Fibroblast of skin of right quadriceps (primary cell): Measurements from ENCODE around the gene NDUFS6.

Experiments used
- DNase-seq: peaks from one replicate; pipeline ENCODE4 v3.0.0-alpha.2; 2013

The NDUFS6 gene

GRCh38 chr5:1765880-1766235 is 35.3 kb upstream of the NDUFS6 start:
- no peak for DNase-seq

GRCh38 chr5:1767524-1768282 is 33.5 kb upstream of the NDUFS6 start:
- no peak for DNase-seq

DNA sequence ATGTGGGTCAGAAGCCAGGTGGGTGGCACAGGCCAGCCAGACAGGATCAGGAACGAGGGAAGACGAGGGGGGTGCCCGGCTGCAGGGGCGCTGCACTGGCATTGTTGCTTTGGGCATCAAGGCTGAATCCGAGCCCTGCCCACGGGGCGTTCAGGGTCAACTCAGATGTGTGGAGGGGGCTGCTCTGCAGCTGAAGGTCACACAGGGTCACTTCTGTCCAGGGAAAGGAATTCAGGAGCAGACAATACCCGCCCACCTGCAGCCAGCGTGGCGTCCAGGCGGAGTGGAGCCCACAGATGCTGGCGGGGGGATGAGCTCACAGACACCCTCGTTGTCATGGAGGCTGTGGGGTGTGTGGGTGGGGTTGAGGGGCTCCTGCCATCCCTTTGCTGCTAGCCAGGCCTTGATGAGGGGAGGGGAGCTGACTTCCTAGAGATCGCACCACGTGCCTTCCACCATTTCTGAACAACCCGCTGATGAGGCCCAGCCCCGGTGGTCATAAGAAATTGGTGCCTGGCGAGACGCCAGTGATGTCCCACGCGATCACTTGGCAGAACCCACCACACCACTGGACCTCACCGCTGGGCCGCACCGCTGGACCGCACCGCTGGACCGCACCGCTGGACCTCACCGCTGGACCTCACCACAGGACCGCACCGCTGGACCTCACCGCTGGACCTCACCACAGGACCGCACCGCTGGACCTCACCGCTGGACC is 32.8 kb upstream of the NDUFS6 start:
- DNase-seq = no peak

DNA sequence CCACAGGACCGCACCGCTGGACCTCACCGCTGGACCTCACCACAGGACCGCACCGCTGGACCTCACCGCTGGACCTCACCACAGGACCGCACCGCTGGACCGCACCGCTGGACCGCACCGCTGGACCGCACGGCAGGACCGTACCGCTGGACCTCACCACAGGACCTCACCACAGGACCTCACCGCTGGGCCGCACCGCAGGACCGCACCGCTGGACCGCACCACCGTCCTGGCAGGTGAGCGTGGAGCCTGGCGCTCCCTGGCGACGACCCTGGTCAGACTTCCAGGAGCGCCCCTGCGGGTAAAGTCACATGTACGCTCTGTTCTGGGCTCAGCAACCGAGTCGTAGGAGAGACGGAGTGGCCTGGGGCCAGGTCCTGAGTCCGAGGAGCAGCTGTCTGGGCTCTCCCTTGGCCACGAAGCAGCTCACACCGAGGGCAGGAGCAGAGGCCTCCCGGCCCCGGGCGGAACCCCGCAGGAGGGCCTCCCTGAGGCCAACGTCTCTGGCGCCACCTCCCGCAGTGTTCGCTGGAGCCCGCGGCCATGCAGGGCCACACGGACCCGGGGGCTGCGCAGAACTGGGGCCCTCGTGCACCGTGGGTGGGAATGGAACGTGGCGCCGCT is 32.1 kb upstream of the NDUFS6 start:
- DNase-seq = no peak

DNA sequence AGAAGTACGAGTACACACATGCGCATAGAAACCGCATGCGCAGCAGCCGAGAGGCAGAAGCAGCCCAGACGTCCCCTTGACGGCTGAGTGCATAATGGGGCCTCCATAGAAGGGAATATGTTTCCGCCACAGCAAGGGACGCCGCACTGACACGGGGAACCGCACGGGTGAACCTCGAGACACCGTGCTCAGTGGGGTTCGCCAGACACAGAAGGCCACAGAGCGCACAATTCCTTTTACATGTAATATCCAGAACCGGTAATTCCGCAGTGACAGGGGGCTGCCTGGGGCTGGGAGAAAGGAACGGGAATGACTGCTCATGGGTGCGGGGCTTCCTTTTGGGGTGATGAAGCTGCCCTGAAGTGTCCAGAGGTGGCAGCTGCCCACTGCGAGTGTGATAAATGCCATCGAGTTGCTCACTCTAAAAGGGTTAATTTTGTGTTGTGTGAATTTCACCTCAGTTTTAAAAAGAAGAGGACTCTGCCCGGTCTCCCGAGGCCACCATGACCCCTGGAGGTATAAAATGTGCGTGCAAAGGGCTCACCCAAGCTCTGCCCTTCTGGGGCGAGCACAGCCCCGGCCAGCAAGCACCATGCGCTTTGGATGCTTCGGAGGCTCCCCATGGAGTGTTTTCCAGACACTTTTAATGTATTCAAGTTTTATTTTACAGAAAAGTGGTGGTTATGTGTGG is 31.3 kb upstream of the NDUFS6 start:
- no peak for DNase-seq

- no peak for DNase-seq
These were observed 30.8 kb upstream of the NDUFS6 start for GRCh38 chr5:1770443-1770802.

GRCh38 chr5:1771149-1772065 is 29.8 kb upstream of the NDUFS6 start:
- no peak for DNase-seq

GRCh38 chr5:1772634-1773033 is 28.6 kb upstream of the NDUFS6 start:
- peak; percentile 38 for DNase-seq

DNA sequence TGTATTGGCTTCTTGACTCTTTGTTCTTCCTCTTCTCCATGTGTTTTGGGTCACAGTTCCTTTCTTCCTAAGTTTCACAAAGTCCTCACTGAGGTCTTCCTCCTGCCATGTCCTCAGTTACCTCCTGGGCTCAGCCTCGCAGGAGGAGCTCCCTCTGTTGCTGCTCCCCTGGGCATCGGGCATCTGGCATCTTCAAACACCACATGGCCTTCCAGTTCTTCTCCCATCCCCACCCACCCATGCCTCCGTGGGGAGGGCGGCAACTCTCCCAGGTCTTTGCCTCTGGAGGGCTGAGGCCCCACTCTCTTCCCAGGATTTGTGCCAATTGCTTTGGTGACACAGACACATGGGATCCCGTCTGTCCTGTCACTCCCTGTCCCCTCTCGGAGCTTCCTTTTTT is 24.4 kb upstream of the NDUFS6 start:
- DNase-seq = no peak

DNA sequence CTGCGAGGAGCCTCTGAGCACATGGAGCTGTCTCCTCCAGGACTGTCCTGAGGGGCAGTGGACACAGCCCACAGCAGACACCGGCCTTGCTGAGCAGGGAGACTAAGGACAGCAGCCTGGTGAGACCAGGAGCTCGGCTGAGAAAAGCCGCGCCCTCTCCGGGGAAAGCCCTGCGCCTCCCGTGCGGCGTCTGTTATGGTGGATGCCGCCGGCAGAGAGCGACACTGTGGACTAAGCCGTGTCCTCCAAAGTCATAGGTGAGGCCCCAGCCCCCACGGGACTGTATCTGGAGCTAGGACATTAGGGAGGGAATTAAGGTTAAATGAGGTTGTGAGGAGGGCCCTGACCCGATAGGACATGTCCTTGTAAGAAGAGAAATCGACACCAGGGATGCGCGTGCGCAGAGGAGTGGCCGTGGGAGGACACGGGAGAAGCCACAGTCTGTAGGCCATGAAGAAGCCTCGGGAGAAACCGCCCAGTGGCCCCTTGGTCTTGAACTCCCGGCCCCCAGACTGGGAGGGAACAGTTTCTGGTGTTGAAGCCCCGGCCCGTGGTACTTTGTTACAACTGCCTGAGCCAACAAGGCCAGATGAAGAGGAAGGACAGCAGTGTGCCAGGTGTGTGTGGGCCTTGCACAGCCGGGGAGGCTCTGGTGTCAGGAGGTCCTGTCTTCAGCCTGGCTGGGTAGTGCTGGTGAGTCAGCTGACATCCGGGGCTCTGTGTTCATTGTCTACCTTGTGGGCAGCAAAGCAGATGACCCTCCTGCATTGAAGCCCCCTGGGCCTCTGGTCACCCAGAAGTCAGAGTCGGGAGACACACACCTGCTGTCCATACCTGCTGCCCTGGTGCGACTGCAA is 23.7 kb upstream of the NDUFS6 start:
- DNase-seq = no peak

DNA sequence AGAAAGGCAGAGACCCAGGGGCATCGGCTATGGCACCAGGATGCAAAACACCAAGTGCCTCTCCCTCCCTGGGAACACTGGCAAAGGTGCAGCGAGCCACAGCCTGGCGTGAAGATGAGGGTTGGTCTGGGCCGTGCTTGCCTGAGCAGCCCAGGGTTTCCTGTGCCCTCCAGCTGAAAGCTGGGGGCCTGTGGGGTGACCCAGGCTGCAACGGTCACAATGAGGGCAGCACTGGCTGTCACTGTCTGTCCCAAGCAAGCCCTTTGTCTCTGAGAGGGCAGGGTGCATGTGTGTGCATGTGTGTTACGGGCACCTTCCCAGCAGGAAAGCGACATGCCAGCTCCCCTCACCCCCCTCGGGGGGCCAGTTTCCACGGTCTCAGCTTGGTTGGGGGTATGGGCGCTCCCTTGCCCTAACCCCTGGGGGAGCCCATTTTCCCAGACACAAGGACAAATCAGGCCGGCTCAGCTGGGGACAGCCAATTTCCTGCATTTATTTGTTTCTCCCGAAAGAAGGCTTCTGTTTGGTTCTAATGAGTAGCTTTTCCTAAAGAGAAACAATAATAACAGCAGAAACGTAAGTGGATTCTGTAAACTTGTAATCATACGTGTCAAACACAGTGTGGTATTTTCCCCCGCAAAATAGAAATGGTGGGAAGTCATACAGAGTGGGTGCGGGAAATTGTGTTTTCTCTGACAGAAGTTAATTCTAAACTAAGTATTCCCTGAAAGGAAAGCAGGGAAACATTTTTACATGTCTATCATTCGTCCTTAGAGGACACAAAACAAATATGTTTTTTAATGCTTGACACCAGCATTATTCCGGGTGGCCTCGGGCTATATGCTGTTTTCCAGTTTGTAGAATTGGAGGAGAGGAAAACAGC is 22.8 kb upstream of the NDUFS6 start:
- DNase-seq = no peak

- no peak for DNase-seq
These were observed 22.1 kb upstream of the NDUFS6 start for GRCh38 chr5:1779021-1779680.

GRCh38 chr5:1779782-1780613 is 21.2 kb upstream of the NDUFS6 start:
- no peak for DNase-seq

GRCh38 chr5:1780614-1780930 is 20.6 kb upstream of the NDUFS6 start:
- DNase-seq = no peak

DNA sequence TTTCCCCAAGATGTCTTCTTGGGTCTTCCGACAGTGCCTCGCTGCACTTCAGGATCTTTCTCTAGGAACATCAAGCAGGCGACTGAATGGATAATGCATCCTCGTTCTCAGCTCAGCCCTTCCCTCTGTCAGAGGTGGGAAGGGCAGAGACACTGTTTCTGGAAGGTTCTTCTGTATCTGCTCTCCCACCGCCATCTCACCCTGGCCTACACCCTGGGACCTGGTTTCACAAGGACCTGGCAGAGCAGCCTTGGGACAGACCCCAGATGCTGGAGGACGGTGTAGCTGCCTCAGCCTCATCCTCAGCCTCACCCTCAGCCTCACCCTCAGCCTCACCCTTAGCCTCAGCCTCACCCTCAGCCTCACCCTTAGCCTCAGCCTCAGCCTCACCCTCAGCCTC is 20.1 kb upstream of the NDUFS6 start:
- no peak for DNase-seq

DNA sequence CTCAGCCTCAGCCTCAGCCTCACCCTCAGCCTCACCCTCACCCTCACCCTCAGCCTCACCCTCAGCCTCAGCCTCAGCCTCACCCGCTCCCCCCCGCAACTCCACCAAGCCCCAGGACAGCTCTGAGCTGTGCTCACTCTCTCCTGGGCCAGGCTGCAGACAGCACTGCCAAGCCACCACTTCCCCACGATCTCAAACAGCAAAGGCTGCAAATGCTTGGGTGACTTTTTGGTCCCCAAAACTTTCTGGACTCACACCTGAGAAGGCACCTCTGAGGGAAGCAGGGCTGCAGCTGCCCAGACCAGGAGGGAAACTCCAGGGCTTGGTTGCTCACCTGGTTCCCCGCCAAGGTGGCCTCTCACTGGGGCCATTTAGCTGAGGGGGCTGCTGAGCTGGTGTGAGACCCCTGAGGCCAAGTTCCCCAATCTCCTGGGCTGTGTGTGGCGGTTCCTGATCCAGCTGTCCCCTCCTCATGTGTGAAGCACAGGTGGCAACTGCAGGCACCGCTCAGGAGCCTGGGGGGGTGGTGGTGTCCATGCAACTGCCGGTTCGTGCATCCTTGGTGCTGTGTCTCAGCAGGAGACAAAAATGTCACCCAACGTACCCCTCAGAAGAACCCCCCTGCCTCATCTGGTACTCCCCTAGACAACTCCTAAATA is 19.4 kb upstream of the NDUFS6 start:
- DNase-seq = no peak

- DNase-seq = no peak
These were observed 18.6 kb upstream of the NDUFS6 start for GRCh38 chr5:1782385-1783215.

GRCh38 chr5:1783216-1783554 is 18.0 kb upstream of the NDUFS6 start:
- no peak for DNase-seq
